ENCODE results near the gene SNHG17.

DNA sequence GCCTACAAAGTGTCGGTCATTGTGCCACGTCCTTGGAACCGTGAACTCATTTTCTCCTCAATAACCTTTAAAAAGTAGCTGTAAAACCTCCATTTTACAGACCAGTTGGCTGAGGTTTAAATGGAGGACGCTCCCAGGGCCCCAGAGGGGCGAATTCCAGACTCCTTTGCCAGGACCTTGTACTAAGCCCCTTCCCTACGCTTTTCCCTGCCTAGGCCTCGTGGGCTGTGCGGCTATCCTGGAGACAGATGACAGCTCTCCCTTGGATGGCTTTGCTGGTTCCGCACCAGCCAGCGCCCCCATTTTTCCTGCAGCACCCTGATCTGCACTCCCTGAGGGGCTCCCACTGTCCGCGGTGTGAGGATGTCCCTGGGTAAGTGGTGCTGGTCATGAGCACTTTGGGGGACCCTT lies 12.1 kb upstream of the SNHG17 start:
- TF ChIP-seq POLR2A (IDR thresholded peaks at IDR 0.05; ENCODE audit: low read depth, low read length) (no peak), POLR2AphosphoS5 (IDR thresholded peaks at IDR 0.05; ENCODE audit: low read depth, low read length) (no peak), POU2F2 (IDR thresholded peaks at IDR 0.05; ENCODE audit: low read depth, low read length) (no peak), TAF1 (IDR thresholded peaks at IDR 0.05; ENCODE audit: low read depth, low read length) (no peak)

All from GM12891 (cell line).